Activated T-cell treated with anti-CD3 and anti-CD28 coated beads for 4 hours (primary cell): ENCODE measurements around the gene LRRC4B.

Experiments used
- DNase-seq: peaks from one replicate; pipeline ENCODE4 v3.0.0-alpha.2; 2020

The LRRC4B gene

DNA sequence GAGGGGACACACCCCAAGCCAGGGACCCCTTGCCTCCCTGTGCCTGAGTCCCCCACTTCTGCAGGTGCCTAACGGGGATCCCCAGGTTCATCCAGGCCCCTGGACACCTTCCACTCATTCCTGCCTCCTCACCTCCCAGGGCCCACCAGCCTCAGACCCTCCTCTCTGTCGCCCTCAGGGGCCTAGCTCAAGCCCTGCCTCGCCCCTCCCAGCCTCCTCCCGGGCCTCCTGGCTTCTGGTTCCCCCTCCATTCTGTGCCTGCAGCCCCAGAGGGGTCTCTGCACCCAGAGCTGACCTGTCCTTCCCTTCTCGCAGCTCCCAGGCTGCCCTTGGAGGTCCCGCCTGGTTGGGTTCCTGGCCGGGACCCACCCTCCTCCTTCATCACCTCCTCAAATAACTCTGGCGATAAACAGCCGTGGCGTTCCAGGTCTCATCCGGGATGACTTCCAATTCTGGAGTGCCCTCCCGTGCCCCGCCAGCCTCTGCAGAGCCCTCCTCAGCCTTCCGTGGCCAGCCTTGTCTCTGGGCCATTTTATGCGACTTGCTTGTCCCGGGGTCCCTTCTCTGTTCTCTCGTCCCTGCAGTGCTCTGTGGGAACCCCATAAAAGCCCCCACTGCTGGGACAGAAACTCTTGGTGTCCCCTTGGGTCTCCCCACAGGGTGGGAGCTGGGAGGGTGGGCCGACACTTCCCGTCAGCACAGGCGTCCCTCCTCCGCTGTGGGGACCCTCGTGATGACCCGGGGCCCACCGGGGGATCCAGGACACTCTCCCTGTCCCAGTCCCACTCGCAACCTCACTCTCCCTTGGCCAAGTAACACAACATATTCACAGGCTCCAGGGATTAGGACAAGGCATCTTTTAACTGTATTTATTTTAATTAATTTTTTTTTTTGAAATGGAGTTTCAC lies 66.4 kb downstream of the LRRC4B start:
- DNase-seq: no peak

- DNase-seq: no peak
Measured at GRCh38 chr19:50501186-50501567, 67.1 kb downstream of the LRRC4B start.

GRCh38 chr19:50500753-50501151 lies 67.5 kb downstream of the LRRC4B start:
- DNase-seq: no peak

- DNase-seq: no peak
Measured at GRCh38 chr19:50500060-50500752, 68.0 kb downstream of the LRRC4B start.

DNA sequence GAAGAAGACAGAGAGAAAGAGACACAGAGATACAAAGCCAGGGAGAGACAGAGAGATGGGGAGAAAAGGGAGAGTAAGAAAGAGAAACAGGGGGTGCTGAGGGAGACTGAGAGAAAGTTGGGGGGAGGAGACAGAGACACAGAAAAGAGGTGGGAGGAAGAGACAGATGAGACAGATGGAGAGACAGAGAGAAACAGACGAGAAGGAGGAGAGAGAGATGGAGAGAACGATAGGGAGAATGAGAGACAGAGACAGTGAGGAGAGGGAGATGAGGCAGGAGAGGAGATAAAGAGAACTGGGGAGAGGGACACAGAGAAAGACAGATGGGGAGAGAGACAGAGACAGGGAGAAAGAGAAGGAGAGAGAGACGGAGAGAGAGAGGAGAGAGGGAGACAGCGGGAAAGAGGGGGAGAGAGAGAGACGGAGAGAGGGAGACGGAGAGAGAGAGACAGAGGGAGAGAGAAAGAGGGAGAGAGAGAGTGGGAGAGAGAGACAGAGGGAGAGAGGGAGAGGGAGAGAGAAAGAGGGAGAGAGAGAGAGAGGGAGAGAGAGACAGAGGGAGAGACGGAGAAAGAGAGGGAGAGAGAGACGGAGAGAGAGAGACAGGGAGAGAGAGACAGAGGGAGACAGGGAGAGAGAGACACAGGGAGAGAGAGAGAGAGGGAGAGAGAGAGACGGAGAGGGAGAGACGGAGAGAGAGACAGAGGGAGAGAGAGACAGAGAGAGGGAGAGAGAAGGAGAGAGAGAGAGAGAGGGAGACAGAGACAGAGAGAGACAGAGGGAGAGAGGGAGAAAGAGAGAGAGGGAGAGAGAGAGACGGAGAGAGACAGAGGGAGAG lies 69.8 kb downstream of the LRRC4B start:
- no peak for DNase-seq

DNA sequence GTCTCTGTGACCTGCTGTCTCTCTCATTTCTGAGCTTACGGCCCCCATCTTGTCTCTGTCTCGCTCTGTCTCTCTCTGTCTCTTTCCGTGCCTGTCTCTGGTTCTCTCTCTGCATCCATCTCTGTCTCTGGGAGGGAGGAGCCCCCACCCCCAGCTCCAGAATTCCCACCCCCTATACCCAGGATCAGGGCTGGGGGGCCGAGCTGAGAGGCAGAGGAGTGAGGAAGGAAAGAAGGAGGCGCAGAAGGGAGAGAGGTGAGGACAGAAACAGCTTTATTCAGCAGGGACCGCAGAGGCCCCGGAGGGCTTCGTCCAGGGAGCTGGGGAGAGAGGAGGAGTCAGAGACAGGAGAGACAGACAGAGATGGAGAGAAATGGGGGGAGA lies 71.2 kb downstream of the LRRC4B start:
- DNase-seq: no peak

DNA sequence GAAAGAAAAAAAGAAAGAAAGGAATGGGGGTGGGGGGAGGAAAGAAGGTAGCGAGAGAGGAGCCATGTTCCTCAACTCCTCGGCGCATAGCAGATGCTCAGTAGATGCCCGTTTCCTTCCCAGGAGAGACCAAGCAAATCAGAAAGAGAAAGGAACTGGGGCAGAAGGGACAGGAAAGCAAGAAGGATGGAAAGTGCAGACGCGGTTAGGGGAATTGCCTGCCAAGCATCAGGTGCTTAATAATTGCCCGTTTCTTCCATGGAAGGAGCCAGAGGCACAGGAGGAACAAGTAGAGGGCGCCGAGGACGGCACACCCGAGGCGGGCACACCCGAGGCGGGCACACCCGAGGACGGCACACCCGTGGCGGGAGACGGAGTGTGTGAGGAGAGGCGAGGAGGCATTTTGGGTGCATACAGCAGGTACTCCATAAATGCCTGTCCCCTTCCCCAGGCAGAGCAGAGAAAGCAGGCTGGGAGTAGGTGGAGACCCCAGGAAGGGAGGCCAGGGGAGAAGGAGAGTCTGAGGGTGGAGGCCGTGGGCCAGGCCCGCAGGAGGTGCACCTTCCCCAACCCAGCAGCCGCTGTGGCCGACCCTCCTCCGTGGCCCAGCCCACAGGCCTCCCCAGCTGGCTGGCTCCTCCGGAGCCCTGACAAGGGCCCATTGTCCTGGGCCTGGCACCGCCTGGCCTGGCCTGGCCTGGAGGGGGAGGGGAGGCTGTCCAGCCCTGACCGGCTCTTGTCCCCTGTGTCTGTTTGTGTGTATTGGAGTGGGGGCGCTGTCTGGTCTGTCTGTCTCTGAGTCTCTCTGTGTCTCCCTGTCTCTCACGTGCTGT lies 71.8 kb downstream of the LRRC4B start:
- no peak for DNase-seq

GRCh38 chr19:50495020-50495531 lies 73.2 kb downstream of the LRRC4B start:
- no peak for DNase-seq

DNA sequence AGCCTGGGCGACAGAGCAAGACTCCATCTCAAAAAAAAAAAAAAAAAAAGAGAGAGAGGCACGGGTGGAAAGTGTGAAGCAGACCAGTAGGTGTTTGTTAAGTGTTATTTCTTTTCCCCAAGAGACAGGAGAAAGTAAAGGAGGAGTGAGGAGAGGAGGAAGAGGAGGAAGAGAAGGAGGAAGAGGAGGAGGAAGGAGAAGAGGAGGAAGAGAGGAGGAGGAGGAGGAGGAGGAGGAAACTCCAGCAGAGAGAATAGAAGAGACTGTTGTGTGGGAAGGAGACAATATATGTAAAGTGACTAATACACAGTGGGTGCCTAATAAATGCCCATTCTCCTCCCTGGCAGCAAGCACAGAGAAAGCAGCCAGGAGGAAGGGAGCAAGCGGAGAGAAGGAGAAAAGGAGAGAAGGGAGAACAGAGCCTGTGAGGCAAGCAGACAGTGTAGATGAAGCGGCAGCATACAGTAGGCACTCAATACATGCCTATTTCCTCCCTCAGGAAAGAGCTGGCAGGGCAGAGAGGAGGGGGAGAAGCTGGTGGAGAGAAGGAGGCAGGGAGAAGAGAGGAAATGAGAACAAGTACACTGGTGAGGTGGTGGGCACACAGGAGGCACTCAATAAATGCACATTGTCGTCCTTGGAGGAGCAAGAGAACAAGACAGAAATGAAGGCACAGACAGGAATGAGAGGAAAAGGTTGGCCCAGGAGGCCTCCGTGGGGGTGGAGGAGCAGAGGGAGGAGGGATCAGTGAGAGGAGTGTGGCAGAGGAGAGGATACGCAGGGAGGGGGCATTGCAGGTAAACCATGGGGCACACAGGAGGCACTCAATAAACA lies 73.8 kb downstream of the LRRC4B start:
- no peak for DNase-seq

GRCh38 chr19:50493171-50493570 lies 75.1 kb downstream of the LRRC4B start:
- no peak for DNase-seq

DNA sequence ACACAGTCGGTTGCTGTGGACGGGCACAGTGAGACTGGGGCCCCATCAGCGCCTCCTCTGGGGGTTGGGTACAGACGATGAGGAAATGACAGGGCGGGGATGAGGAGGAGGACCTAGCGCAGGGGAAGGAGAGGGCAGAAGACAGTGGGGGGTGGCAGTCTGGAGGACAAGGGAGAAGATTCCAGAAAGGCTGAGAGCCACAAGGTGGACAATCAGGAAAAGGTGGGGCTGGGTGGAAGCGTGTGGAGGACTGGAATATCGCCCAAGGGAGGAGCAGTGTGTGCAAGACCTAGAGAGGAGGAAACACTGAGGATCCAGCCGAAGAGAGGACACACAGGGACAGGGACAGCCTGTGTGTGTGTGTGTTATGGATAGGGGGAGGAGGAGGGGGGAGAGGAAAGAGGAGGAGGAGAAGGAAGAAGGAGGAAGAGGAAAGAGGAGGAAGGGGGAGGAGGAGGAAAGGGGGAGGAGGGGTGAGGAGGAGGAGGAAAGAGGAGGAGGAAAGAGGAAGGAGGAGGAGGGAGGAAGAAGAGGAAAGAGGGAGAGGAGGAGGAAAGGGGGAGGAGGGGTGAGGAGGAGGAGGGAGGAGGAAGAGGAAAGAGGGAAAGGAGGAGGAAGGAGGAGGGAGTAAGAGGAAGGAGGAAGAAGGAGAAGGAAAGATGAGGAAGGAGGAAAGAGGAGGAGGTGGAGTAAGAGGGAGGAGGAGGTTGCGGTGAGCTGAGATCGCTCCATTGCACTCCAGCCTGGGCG lies 75.8 kb downstream of the LRRC4B start:
- peak; percentile 19 for DNase-seq

- no peak for DNase-seq
Measured at GRCh38 chr19:50490991-50491472, 77.2 kb downstream of the LRRC4B start.

GRCh38 chr19:50490411-50490811 lies 77.8 kb downstream of the LRRC4B start:
- DNase-seq: no peak

GRCh38 chr19:50489461-50490011 lies 78.7 kb downstream of the LRRC4B start:
- no peak for DNase-seq

- no peak for DNase-seq
Measured at GRCh38 chr19:50488389-50489194, 79.6 kb downstream of the LRRC4B start.

DNA sequence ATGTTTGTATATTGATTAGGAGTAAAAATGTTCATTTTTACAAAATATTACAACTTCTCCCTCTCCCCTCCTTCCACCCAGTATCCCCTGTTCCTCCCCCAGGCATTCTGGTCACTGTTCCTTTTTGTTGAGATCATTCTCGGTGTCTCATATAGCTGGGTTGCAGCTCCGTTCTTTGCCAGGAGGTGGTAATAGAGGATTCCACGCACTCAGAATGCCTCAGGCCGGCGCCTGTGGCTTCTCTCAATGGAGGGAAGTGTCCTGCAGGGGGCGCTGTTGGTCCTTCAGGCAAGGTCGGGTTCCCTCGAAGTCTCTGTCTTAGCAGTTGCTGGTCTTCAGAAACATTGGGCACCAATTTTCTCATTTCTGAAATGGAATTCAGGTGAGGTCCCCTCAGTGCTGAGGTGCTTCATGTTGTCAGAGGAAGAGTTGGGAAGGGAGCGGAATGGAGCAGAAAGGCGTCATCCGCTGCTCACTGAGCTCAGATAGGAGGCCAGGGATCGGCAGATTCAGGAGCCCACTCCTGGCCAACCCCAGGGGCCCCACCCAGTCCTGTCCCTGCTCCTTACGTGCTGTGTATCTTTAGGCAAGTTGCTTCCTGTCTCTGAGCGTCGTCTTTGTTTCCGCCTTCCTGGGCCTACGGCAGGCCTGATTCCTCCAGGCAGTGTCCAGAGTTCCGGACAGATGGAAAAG lies 81.3 kb downstream of the LRRC4B start:
- no peak for DNase-seq

DNA sequence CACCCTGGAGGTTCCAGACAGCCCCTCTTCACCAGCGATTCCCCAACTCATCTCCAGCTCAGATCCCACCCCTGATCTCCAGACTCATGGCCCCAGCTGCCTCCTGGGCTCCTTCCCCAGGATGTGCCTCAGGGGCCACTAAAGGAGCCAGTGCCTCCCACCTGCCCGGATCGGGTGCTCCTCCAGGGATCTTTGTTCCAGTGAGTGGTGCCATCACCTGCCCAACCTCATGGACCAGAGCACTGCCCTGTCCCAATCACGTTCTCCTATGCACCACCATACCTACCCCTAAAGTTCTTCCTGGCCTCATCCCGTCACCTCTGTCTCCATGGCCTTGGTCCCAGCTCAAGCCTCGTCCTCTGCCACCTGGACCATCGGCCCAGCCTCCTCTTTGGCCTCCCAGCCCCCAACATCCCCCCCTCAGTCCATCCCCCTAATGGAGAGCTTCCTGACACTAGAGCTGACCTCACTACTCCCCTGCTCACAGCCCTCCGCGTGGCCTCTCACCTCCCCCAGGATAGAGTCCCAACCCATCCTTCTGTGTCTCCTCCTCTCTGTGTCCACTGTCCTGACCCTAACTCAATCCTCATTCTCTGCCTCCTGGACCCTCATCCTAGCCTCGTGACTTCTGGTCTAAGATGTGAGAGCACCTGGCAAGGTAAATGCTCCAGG lies 82.8 kb downstream of the LRRC4B start:
- no peak for DNase-seq

GRCh38 chr19:50482916-50483315 lies 85.3 kb downstream of the LRRC4B start:
- DNase-seq: no peak
